Mononuclear cell (primary cell): Measurements from ENCODE around the gene FMO4. TPM values are rescaled to one million over a fixed set of nuclear protein-coding genes. Genes with fewer than 3 reads are reported as not detected.
"Not testable (repeated sequence)": the region's sequence is repeated elsewhere in the genome, so short reads cannot be mapped to it uniquely, and the experiment has no call there.

Source experiments
- H3K27me3 ChIP-seq: 2 replicates; pipeline ENCODE4 v1.6.0; 2011; ENCODE audit warnings: low read length, control low read depth; ENCODE audit not compliant: insufficient read depth
- H3K4me1 ChIP-seq: 2 replicates; pipeline ENCODE4 v1.5.1; 2011; ENCODE audit warnings: mild to moderate bottlenecking, low read length, control low read depth; ENCODE audit not compliant: insufficient read depth
- H3K4me3 ChIP-seq: 2 replicates; pipeline ENCODE4 v1.5.1; 2011; ENCODE audit warnings: mild to moderate bottlenecking, low read length, moderate library complexity
- H3K9me3 ChIP-seq: 2 replicates; pipeline ENCODE4 v1.5.1; 2011; ENCODE audit warnings: low read depth, mild to moderate bottlenecking, control low read depth, low read length
- total RNA-seq: library from RNA; depleted of rRNA; stranded (reverse); fragments of >200 nt; gene quantifications from one replicate; pipeline ENCODE4 v1.2.3, GENCODE V29; 2012

The FMO4 gene
- total RNA-seq, 1 donor: 1.6 TPM

DNA sequence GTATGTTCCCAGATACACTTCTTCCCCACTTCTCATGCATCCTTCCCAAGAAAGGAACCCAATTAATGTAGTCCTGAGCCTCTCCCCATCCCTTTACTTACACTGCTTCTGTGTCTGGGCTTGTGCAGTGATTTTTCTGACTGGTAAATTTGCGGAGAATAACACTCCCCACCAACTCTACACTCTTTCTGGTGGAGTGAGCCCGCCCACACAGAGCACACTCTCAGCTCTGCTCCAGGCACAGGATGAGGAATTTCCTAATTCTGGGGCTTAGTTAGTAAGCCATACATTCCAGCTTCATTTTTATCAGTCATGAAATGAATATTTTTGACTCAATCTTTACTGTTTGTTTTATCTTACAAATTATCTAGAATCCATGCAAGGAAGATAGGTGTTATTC is 38.6 kb downstream of the FMO4 start:
- H3K9me3 ChIP-seq: no peaks in the 10 kb centered on the region
- H3K4me3 ChIP-seq: no peak overlapping the region
- H3K27me3 ChIP-seq: no peaks in the 10 kb centered on the region
- H3K4me1 ChIP-seq: no peaks in the 10 kb centered on the region

- Histone ChIP-seq H3K4me1 (no peaks in the 10 kb centered on the region), H3K27me3 (no peaks in the 10 kb centered on the region), H3K9me3 (no peaks in the 10 kb centered on the region), H3K4me3 (no peak overlapping the region)
These were observed 41.7 kb downstream of the FMO4 start for GRCh38 chr1:171355727-171356126.

- Histone ChIP-seq H3K4me3 (no peak overlapping the region), H3K4me1 (no peaks in the 10 kb centered on the region), H3K9me3 (no peaks in the 10 kb centered on the region), H3K27me3 (no peaks in the 10 kb centered on the region)
These were observed 43.2 kb downstream of the FMO4 start for GRCh38 chr1:171357179-171357578.

DNA sequence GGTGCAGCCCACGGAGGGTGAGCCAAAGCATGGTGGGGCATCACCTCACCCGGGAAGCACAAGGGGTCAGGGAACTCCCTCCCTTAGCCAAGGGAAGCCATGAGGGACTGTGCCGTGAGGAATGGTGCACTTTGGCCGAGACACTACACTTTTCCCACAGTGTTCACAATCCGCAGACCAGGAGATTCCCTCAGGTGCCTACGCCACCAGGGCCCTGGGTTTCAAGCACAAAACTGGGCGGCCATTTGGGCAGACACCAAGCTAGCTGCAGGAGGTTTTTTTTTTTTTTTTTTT is 45.3 kb downstream of the FMO4 start:
- not testable (repeated sequence) for H3K4me1 ChIP-seq, H3K9me3 ChIP-seq

DNA sequence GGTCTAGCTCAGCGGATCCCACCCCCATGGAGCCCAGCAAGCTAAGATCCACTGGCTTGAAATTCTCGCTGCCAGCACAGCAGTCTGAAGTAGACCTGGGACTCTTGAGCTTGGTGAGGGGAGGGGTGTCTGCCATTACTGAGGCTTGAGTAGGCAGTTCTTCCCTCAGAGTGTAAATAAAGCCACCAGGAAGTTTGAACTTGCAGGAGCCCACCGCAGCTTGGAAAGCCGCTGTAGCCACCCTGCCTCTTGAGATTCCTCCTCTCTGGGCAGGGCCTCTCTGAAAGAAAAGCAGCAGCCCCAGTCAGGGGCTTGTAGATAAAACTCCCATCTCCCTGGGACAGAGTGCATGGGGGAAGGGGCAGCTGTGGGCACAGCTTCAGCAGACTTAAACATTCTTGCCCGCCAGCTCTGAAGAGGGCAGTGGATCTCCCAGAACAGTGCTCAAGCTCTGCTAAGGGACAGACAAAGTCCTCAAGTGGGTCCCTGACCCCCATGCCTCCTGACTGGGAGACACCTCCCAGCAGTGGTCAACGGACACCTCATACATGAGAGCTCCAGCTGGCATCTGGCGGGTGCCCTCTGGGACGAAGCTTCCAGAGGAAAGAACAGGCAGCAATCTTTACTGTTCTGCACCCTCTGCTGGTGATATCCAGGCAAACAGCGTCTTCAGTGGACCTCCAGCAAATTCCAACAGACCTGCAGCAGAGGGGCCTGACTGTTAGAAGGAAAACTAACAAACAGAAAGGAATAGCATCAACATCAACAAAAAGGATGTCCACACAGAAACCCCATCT is 45.9 kb downstream of the FMO4 start:
- H3K4me1 ChIP-seq, H3K4me3 ChIP-seq, H3K9me3 ChIP-seq, H3K27me3 ChIP-seq: not testable (repeated sequence)

More for the DNA sequence above, 45.3 kb downstream of the FMO4 start:
- not testable (repeated sequence) for H3K27me3 ChIP-seq, H3K4me3 ChIP-seq

GRCh38 chr1:171366085-171366484 is 52.1 kb downstream of the FMO4 start:
- Histone ChIP-seq H3K4me3 (no peak overlapping the region), H3K4me1 (peaks cover 15% of the 10 kb centered on the region), H3K9me3 (no peaks in the 10 kb centered on the region), H3K27me3 (no peaks in the 10 kb centered on the region)

- Histone ChIP-seq H3K9me3 (no peaks in the 10 kb centered on the region), H3K4me3 (no peak overlapping the region), H3K4me1 (peaks cover 15% of the 10 kb centered on the region), H3K27me3 (no peaks in the 10 kb centered on the region)
These were observed 52.8 kb downstream of the FMO4 start for GRCh38 chr1:171366816-171367215.

GRCh38 chr1:171367436-171367835 is 53.5 kb downstream of the FMO4 start:
- Histone ChIP-seq H3K4me3 (no peak overlapping the region), H3K4me1 (peaks cover 15% of the 10 kb centered on the region), H3K9me3 (no peaks in the 10 kb centered on the region)

GRCh38 chr1:171372418-171373084 is 58.6 kb downstream of the FMO4 start:
- Histone ChIP-seq H3K4me1 (no peaks in the 10 kb centered on the region), H3K4me3 (no peak overlapping the region), H3K9me3 (no peaks in the 10 kb centered on the region), H3K27me3 (no peaks in the 10 kb centered on the region)

More at GRCh38 chr1:171367436-171367835, 53.5 kb downstream of the FMO4 start:
- H3K27me3 ChIP-seq: no peaks in the 10 kb centered on the region

DNA sequence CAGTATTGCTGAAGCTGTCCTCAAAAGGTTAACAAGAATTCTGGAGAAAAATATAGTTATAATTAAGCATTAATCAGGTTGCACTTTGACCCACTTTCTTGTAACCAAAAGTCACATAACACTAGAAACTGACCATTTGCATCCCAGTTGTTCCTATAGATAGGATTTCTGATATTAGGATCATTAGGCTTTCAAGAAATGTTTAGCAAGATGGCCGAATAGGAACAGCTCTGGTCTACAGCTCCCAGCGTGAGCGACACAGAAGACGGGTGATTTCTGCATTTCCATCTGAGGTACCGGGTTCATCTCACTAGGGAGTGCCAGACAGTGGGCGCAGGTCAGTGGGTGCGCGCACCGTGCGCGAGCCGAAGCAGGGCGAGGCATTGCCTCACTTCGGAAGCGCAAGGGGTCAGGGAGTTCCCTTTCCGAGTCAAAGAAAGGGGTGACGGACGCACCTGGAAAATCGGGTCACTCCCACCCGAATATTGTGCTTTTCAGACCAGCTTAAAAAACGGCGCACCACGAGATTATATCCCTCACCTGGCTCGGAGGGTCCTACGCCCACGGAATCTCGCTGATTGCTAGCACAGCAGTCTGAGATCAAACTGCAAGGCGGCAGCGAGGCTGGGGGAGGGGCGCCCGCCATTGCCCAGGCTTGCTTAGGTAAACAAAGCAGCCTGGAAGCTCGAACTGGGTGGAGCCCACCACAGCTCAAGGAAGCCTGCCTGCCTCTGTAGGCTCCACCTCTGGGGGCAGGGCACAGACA is 59.6 kb downstream of the FMO4 start:
- H3K4me3 ChIP-seq, H3K4me1 ChIP-seq, H3K27me3 ChIP-seq, H3K9me3 ChIP-seq: not testable (repeated sequence)

DNA sequence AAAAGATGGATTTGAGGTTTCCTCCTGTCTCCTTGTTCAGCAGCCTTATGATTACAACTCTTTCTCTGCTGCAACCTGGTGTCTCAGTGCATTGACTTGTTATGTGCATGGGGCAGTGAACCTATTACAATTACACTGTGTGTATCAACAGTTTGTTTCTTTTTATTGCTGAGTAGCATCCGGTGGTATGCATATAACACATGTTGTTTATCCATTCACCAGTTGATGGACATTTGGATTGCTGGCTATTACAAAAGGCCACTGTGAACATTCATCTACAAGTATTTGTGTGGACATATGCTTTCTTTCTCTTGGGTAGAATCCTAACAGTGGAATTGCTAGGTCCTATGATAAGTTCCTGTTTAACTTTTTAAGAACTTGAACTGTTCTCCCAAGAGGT is 65.9 kb downstream of the FMO4 start:
- no peaks in the 10 kb centered on the region for H3K9me3 ChIP-seq
- no peaks in the 10 kb centered on the region for H3K27me3 ChIP-seq
- H3K4me1 ChIP-seq: no peaks in the 10 kb centered on the region
- H3K4me3 ChIP-seq: no peak overlapping the region

DNA sequence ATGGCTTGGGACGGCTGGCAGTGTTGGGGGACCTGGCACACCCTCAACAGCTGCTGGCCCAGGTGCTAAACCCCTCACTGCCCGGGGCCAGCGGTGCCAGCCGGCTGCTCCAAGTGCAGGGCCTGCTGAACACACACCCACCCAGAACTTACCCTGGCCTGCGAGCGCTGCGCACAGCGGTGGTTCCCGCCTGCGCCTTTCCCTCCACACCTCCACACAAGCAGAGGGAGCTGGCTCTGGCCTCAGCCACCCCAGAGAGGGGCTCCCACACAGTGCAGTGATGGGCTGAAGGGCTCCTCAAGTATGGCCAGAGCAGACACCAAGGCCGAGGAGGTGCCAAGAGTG is 67.9 kb downstream of the FMO4 start:
- no peaks in the 10 kb centered on the region for H3K4me1 ChIP-seq
- H3K27me3 ChIP-seq: no peaks in the 10 kb centered on the region
- no peak overlapping the region for H3K4me3 ChIP-seq
- no peaks in the 10 kb centered on the region for H3K9me3 ChIP-seq

DNA sequence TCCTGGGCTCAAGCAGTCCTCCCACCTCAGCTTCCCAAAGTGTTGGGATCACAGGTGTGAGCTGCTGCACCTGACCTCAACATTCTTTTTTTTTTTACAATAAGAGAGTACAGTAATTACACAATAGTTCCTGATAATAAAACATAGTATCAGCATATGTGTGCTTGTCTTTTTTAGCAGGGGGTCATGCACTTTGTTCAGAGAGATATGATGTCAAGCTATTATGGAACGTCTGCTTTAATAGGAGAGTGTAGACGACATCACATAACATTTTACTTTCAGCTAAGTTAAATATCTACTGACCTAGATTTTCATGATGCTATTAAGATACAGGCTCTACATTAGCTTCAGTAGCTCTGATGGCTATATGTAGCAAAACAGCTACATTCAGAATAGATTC is 70.5 kb downstream of the FMO4 start:
- H3K4me3 ChIP-seq: no peak overlapping the region
- H3K27me3 ChIP-seq: no peaks in the 10 kb centered on the region
- no peaks in the 10 kb centered on the region for H3K4me1 ChIP-seq
- H3K9me3 ChIP-seq: no peaks in the 10 kb centered on the region

- Histone ChIP-seq H3K9me3 (no peaks in the 10 kb centered on the region), H3K27me3 (no peaks in the 10 kb centered on the region), H3K4me1 (no peaks in the 10 kb centered on the region), H3K4me3 (no peak overlapping the region)
These were observed 75.2 kb downstream of the FMO4 start for GRCh38 chr1:171389171-171389570.

GRCh38 chr1:171390740-171391139 is 76.8 kb downstream of the FMO4 start:
- H3K27me3 ChIP-seq, H3K4me1 ChIP-seq, H3K4me3 ChIP-seq, H3K9me3 ChIP-seq: not testable (repeated sequence)
